Endodermal cell (in vitro differentiated cells): ENCODE measurements around the gene ADGRL3. TPM values are rescaled to one million over a fixed set of nuclear protein-coding genes. Genes with fewer than 3 reads are reported as not detected.

Source experiments
- DNase-seq: peaks from one replicate; pipeline ENCODE4 v3.0.0-alpha.2; 2017
- H3K27ac ChIP-seq: 2 replicates; pipeline ENCODE4 v1.5.1; 2013; ENCODE audit warnings: mild to moderate bottlenecking, low read depth, low read length, moderate library complexity
- H3K27me3 ChIP-seq: 2 replicates; pipeline ENCODE4 v1.6.1; 2013; ENCODE audit warnings: mild to moderate bottlenecking, low read length, moderate library complexity; ENCODE audit not compliant: insufficient read depth, control insufficient read depth, poor library complexity, severe bottlenecking
- H3K36me3 ChIP-seq: 2 replicates; pipeline ENCODE4 v1.7.0; 2013; ENCODE audit warnings: mild to moderate bottlenecking, low read length, moderate library complexity; ENCODE audit not compliant: control insufficient read depth, insufficient read depth
- H3K4me1 ChIP-seq: one replicate; pipeline ENCODE4 v1.7.0; 2013; ENCODE audit warnings: low read length; ENCODE audit not compliant: control insufficient read depth, insufficient read depth
- H3K4me3 ChIP-seq: 2 replicates; pipeline ENCODE4 v1.5.1; 2013; ENCODE audit warnings: mild to moderate bottlenecking, low read length, moderate library complexity
- H3K9ac ChIP-seq: 2 replicates; pipeline ENCODE4 v1.6.1; 2013; ENCODE audit warnings: mild to moderate bottlenecking, low read length, moderate library complexity; ENCODE audit not compliant: poor library complexity, severe bottlenecking; ENCODE audit errors: extremely low read depth
- H3K9me3 ChIP-seq: 2 replicates; pipeline ENCODE4 v1.6.1; 2013; ENCODE audit warnings: mild to moderate bottlenecking, low read length, moderate library complexity; ENCODE audit not compliant: control insufficient read depth
- H3K27ac Mint-ChIP-seq: 2 replicates; pipeline ENCODE4 v1.8.0; 2020; ENCODE audit warnings: mixed read lengths
- H3K27me3 Mint-ChIP-seq: 2 replicates; pipeline ENCODE4 v1.8.0; 2021; ENCODE audit warnings: mild to moderate bottlenecking, mixed read lengths; ENCODE audit not compliant: insufficient read depth
- H3K36me3 Mint-ChIP-seq: 2 replicates; pipeline ENCODE4 v1.8.0; 2020; ENCODE audit warnings: low read depth, mixed read lengths
- H3K4me1 Mint-ChIP-seq: 2 replicates; pipeline ENCODE4 v1.8.0; 2020; ENCODE audit warnings: mixed read lengths
- H3K4me3 Mint-ChIP-seq: 2 replicates; pipeline ENCODE4 v1.8.0; 2020; ENCODE audit warnings: mild to moderate bottlenecking, moderate library complexity, mixed read lengths
- H3K9me3 Mint-ChIP-seq: 2 replicates; pipeline ENCODE4 v1.8.0; 2020; ENCODE audit warnings: mild to moderate bottlenecking, mixed read lengths
- WGBS, 2 experiments: methylation state at CpG; one replicate each; pipeline versions ENCODE4 v1.1.5 to v1.1.7; 2013; ENCODE audit warnings: missing lambda C conversion rate in 2 of 2, mixed read lengths in 1 of 2; ENCODE audit not compliant: insufficient coverage in 1 of 2, insufficient read length in 1 of 2; 5-methylcytosine and 5-hydroxymethylcytosine counted together
- total RNA-seq, 2 donors: library from RNA; stranded (reverse); fragmentation: NEBNext Ultra II Directional in 1 of 2; extraction: Animal tissue kit (Norgen Biotek cat#: 25700) in 1 of 2; gene quantifications; 2 replicates in 1 of 2; 3 replicates in 1 of 2; pipeline ENCODE4 v1.2.1, GENCODE V29; 2021
- TF ChIP-seq, protein P1 (sequence below): fragments of 200-600 bp; sonication (generic); conservative IDR thresholded peaks from 2 replicates; pipeline ENCODE4 v1.5.0; 2021; ENCODE audit warnings: antibody characterized with exemption, mild to moderate bottlenecking

Gene ADGRL3
- total RNA-seq, 2 donors from 2014 or later = 9.9 to 10.3 TPM

DNA sequence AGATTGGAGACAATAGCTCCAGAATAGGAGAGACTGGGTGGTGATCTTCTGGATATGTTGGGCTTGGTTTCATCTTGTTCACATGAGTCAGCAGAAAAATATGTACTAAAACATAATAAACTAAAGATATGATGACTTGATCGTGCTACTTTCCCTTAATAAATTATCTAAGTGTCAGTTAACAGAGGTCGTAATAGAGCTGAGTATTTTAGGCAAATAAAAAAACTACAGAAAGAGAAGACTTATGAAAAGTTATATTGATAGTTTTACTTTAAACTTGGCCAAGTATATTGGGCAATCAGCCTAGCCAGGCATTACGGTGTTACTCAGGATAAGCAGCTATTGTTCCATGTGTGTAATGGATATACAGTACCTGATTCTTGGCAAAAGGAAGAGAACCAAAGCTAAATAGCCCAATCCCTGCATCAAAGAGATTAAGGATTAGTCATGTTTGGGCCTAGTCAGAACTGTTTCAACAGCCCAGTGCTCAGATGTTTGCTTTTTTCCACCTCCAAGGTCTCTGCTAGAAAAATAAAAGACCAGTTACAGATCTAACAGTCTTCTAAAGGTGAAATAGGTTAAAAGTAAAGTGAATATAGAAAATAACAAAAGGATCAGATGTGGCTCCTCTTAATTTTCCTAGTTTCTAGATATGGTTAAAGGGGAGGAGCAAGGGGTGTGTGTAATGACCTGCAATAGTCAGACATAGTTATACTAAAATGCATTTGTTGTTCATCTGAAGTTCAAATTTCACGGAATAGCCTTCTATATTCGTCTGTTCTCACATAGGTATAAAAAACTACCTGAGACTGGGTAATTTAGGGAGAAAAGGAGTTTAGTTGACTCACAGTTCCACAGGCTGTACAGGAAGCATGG, 262.6 kb downstream of the ADGRL3 start:
- no peaks in the 10 kb centered on the region for H3K4me1 ChIP-seq
- H3K36me3 ChIP-seq = no peaks in the 10 kb centered on the region
- TF ChIP-seq, protein P1, sequence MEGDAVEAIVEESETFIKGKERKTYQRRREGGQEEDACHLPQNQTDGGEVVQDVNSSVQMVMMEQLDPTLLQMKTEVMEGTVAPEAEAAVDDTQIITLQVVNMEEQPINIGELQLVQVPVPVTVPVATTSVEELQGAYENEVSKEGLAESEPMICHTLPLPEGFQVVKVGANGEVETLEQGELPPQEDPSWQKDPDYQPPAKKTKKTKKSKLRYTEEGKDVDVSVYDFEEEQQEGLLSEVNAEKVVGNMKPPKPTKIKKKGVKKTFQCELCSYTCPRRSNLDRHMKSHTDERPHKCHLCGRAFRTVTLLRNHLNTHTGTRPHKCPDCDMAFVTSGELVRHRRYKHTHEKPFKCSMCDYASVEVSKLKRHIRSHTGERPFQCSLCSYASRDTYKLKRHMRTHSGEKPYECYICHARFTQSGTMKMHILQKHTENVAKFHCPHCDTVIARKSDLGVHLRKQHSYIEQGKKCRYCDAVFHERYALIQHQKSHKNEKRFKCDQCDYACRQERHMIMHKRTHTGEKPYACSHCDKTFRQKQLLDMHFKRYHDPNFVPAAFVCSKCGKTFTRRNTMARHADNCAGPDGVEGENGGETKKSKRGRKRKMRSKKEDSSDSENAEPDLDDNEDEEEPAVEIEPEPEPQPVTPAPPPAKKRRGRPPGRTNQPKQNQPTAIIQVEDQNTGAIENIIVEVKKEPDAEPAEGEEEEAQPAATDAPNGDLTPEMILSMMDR = no peak
- Mint-ChIP-seq H3K27ac (no peak overlapping the region), H3K9me3 (no peaks in the 10 kb centered on the region), H3K27me3 (no peaks in the 10 kb centered on the region), H3K4me1 (no peaks in the 10 kb centered on the region), H3K4me3 (no peak overlapping the region), H3K36me3 (no peaks in the 10 kb centered on the region)
- H3K9ac ChIP-seq = no peak overlapping the region
- H3K9me3 ChIP-seq = no peaks in the 10 kb centered on the region
- H3K27ac ChIP-seq = no peak overlapping the region
- no peaks in the 10 kb centered on the region for H3K27me3 ChIP-seq
- DNase-seq = no peak
- no peak overlapping the region for H3K4me3 ChIP-seq
- 93 to 100% methylated on average over 1 to 5 of the region's 5 CpGs for WGBS, 2 experiments

DNA sequence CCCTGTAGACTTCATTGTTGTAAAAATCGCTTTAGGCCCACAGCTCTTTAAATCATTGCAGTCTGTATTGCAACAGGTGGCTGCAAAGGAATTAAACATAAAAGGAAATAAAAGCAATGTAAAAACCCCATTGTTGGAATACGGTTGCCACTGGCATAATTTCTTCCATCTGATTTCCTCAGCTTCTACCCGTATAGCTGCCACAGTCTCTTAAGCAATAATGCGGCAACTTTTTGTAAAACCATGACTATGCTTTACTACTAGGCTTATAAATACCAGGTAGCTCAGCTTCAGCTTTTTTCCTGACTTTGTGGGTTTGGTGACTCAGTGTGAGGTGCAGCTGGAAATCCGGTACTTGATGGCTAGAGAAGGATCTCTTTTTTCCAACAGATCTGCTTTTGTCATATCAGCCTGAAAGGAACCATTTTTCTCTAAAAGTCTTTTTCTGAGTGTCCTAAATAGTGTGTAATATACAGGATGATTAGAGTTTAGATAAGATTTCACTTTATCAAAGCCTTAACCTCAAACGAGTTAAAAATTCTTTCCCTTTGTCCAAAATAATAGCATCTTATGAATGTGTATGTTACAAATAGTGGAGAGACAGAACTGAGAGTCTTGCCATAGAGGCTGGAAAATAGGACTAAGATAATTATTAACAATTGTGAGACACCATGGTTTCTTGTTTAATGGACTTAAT, 268.0 kb downstream of the ADGRL3 start:
- H3K27me3 ChIP-seq = no peaks in the 10 kb centered on the region
- TF ChIP-seq, protein P1 = no peak
- no peak for DNase-seq
- Mint-ChIP-seq H3K27me3 (no peaks in the 10 kb centered on the region), H3K36me3 (no peaks in the 10 kb centered on the region), H3K4me3 (no peak overlapping the region), H3K27ac (no peak overlapping the region), H3K9me3 (no peaks in the 10 kb centered on the region), H3K4me1 (no peaks in the 10 kb centered on the region)
- H3K4me3 ChIP-seq = no peak overlapping the region
- H3K36me3 ChIP-seq = no peaks in the 10 kb centered on the region
- no peaks in the 10 kb centered on the region for H3K9me3 ChIP-seq
- no peak overlapping the region for H3K27ac ChIP-seq
- no peaks in the 10 kb centered on the region for H3K4me1 ChIP-seq
- 89 to 96% methylated on average over 4 to 5 of the region's 6 CpGs for WGBS, 2 experiments
- no peak overlapping the region for H3K9ac ChIP-seq

DNA sequence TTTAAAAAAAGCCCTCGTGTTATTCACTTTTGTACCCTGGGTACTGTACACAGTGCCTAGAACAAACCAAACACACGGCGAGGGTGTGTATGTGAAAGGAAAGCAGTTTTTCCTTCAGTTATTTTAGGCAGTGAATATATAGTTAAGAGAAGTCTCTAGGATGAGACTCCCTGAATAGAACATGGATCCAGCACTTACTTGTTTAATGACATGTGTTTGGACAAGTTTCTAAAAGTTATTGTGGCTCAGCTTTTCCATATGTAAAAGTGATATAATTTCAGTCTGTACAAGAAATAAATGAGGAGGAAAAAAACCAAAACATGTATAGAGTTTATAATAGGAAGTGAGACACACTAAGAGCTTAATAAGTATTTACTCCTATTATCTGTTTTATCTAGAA, 273.2 kb downstream of the ADGRL3 start:
- Mint-ChIP-seq H3K4me3 (no peak overlapping the region), H3K9me3 (no peaks in the 10 kb centered on the region), H3K4me1 (peaks cover 4% of the 10 kb centered on the region), H3K27ac (no peak overlapping the region), H3K36me3 (no peaks in the 10 kb centered on the region), H3K27me3 (no peaks in the 10 kb centered on the region)
- DNase-seq = no peak
- no peaks in the 10 kb centered on the region for H3K4me1 ChIP-seq
- TF ChIP-seq, protein P1 = no peak
- H3K9ac ChIP-seq = no peak overlapping the region
- no peak overlapping the region for H3K4me3 ChIP-seq
- H3K36me3 ChIP-seq = no peaks in the 10 kb centered on the region
- H3K9me3 ChIP-seq = no peaks in the 10 kb centered on the region
- WGBS, 2 experiments = 99 to 100% methylated on average over 3 of the region's 3 CpGs
- no peak overlapping the region for H3K27ac ChIP-seq
- H3K27me3 ChIP-seq = no peaks in the 10 kb centered on the region
